ENCODE results near the gene F13A1.

Gene F13A1

GRCh38 chr6:6195080-6195479 is 125.4 kb downstream of the F13A1 start:
- DNase-seq (ENCODE audit: low read depth in 2 of 2, low spot score in 1 of 2), result no peak

DNA sequence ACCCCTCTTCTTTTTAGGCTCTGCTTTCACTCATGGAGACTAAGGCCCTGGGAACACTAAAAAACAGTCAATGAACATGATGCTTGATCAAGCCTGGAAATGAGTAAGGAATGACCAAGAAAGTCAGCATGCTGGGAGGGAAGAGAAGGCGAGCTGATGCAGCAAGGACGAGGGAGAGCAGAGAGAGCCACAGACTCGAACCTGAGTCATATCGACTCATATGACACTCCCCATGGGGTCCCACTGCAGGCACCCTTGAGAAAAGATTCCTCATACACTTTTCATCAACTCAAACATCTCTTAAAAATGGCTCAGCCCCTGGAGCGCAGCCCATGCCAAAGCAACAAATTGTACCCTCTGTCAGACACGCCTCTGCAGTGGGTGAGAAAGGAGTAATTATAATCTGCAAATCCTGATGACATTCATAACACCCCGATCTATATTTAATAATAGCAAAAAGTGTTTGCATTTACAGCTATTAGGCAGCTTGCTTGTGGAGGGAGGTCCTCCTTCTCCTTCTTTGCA is 127.2 kb downstream of the F13A1 start:
- DNase-seq (ENCODE audit: low read depth in 2 of 2, low spot score in 1 of 2), result no peak

DNA sequence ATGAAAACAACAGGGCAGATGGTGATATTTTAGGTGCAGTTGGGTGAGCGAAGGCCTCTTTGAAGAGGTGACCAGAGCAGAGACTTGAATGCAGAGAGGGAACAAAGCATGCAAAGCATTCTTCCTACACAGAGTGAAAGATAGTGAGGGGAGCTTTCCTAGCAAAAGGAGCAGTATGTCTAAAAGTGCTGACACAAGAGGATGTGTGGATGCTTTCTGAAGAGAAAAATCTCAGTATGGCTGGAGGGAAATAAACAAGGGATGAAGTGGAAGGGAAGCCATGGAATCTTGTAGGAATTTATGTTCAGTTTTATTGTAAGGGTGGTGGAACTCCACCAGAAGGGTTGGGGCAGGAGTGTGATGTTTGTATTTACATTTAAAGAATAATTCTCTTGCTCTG is 128.6 kb downstream of the F13A1 start:
- DNase-seq (ENCODE audit: low read depth in 2 of 2, low spot score in 1 of 2), result no peak

DNA sequence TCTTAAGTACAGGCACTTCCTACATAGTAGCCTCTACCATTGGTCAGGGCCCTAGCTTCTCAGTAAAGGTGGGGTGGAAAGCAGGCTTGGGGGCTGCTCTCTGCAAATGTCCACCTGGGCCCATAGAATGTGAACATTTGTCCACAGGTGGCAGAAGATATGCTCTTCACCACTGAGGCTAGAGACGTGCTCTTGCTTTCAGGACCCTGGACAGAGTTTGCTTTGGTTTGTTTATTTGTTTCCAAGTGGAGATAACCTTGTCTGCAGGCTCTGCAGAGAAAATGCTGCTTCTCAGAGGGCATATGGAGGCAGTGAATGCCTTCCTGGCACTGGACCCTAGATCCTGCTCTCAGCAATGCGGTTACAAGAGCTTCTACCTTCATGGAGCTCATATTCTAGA is 129.0 kb downstream of the F13A1 start:
- DNase-seq (ENCODE audit: low read depth in 2 of 2, low spot score in 1 of 2), result no peak

- no peak for DNase-seq (ENCODE audit: low read depth in 2 of 2, low spot score in 1 of 2)
Observed at GRCh38 chr6:6180684-6181083, 139.8 kb downstream of the F13A1 start.

DNA sequence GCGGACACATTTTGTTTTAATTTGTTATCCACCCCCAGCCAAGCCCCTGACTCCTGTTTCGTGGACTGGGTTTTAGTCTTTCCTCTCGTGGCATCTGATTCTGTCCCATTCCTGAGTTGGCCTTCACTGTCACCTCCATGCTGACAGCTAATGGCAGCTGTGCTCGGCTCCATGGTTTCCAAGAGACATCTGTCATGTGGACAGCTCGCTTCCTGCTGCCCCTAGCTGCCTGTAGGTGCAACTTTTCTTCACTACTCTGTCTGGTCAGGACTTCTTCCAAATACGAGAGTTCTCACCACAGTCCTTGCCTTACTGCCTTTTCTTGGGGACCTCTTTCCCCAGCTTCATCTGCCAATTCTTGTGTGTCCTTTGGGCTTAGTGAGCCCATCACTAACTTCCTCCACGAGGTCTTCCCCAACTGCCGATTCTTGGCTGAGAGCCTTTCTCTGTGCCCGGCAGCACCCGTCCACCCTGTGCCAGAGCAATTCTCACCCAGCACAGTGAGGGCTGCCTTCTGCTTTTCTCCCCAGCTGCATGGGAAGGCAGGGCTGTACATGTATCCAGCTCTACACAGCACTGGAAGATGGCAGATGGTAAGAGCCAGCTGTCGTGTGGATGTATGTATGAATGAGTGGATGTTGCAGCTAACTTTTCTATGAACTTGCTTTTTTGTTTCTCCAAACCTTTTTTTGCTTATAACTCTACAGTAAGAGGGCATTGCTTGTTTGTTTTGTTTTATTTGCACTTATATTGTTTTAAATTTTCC is 140.4 kb downstream of the F13A1 start:
- no peak for DNase-seq (ENCODE audit: low read depth in 2 of 2, low spot score in 1 of 2)

DNA sequence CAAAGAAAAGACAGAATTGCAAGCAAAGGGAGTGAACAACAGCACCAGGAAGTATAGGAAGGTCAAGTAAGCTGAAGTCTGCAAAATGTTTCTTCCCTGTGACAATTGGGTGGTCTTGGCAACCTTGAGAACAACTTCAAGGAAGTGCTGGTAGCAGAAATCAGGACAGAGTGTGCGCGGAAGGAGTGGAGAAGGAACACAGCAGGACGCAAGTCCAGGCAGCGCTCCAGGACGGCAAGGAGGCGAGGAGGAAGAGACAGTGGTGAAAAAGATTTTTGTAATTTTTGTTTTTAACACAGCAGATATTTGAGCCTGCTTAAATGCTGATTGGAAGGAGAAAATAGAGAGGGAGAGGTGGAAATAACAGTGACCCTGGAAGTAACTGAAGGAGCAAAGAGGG is 141.7 kb downstream of the F13A1 start:
- DNase-seq (ENCODE audit: low read depth in 2 of 2, low spot score in 1 of 2), result no peak

DNA sequence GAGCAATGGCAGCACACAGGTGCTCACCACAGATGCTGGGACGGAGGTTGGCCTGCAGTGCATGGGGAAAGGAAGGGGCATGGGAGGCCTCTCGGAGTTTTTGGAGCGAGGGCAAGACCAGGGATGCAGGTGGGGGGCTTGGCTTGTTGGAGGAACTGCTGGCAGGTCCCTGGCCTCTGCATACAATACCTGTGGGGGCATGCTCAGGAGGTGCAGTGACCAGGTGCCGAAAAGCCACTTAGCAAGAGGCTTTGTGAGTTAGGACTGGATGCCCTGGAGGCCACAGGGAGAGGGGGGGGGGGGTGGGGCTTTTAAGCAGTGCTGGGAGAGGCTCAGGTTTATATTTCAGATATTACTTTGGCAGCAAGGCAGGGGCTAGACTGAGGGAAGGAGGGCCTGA is 142.7 kb downstream of the F13A1 start:
- DNase-seq (ENCODE audit: low read depth in 2 of 2, low spot score in 1 of 2), result no peak

- DNase-seq (ENCODE audit: low read depth in 2 of 2, low spot score in 1 of 2), result no peak
Observed at GRCh38 chr6:6176586-6177228, 143.8 kb downstream of the F13A1 start.

DNA sequence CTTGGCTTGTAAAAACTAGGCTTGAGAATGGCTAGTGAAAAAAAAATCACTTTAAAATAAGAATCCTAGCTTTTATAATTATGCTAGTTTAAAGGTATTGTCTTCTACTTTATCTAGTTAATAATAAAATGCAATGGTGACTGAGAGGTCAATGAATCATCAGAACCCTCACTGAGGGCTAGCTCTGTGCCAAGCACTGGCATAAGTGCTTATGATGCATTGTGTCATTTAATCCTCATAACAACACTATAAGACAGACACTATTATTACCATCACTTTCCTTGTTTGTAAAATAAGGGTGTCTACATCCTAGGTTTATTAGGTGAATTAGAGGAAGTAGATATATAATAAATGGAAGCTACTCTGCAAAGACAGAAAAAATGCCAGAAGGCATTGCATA is 144.3 kb downstream of the F13A1 start:
- no peak for DNase-seq (ENCODE audit: low read depth in 2 of 2, low spot score in 1 of 2)

DNA sequence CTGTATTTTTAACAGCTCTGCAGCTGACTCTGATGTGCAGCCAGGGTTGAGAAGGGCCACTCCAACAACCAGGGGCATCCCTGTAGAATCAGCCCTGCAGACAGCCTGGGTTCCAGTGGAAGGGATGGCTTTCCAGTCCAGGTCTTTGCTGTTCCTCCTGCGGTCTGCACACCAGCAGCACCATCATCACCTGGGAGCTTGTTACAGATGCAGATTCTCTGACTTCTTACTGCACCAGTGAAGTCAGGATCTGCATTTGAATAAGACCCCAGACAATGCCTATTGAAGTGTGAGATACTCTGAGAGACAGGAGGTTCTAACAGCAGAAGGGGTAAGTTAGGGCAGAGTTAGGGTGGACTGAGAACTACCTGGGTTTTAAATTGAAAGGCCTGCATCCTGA is 151.3 kb downstream of the F13A1 start:
- no peak for DNase-seq (ENCODE audit: low read depth in 2 of 2, low spot score in 1 of 2)

- no peak for DNase-seq (ENCODE audit: low read depth in 2 of 2, low spot score in 1 of 2)
Observed at GRCh38 chr6:6166064-6166463, 154.4 kb downstream of the F13A1 start.

DNA sequence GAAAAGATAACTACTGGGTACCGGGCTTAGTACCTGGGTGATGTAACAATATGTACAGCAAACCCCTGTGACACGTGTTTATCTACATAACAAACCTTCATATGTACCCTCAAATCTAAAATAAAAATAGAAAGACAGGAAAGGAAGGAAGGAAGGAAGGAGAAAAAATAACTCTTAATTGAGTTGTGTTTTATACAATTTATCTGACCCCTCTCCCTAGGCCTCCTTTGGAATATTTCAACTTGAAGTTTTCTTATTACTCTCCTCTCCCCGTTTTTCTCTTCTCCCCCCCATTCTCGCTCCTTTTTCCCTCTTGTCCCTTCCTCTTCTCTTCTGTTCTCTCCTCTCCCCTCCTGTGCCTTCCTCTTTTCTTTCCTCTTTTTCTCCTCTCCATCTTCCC is 156.1 kb downstream of the F13A1 start:
- no peak for DNase-seq (ENCODE audit: low read depth in 2 of 2, low spot score in 1 of 2)

- no peak for DNase-seq (ENCODE audit: low read depth in 2 of 2, low spot score in 1 of 2)
Observed at GRCh38 chr6:6154335-6154734, 166.1 kb downstream of the F13A1 start.

- DNase-seq (ENCODE audit: low read depth in 2 of 2, low spot score in 1 of 2), result no peak
Observed at GRCh38 chr6:6152060-6152459, 168.4 kb downstream of the F13A1 start.

DNA sequence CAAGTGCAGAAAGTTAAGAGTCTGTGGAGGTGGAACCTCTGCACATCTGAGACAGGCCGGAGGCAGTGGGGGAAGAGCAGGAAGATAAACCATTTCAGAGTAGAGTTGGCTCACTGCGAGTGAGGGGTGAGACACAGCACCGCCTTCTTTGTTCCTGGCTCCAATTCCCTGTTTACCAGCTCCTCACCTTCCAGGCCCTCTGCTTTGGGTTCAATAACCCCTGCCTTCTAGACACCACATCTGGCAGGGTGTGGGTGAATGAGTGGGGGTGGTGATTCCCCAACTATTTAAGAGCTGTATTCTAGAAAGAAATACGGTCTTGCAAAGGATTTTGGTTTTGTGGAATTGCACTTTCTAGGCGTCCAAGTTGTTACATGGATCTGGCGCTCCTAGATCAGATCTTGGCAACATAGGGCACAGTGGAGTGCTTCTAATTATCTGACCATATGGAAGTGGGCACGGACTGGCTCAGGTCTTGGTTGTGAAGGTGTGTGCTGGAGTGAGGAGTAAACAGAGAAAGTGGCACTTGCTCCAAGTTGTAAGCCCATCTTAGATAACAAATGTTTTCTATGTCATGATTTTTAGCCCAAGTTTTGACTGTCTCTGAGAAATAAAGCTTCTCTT is 172.2 kb downstream of the F13A1 start:
- no peak for DNase-seq (ENCODE audit: low read depth in 2 of 2, low spot score in 1 of 2)

GRCh38 chr6:6131492-6132109 is 188.9 kb downstream of the F13A1 start:
- no peak for DNase-seq (ENCODE audit: low read depth in 2 of 2, low spot score in 1 of 2)

GRCh38 chr6:6125495-6125894 is 195.0 kb downstream of the F13A1 start:
- no peak for DNase-seq (ENCODE audit: low read depth in 2 of 2, low spot score in 1 of 2)

DNA sequence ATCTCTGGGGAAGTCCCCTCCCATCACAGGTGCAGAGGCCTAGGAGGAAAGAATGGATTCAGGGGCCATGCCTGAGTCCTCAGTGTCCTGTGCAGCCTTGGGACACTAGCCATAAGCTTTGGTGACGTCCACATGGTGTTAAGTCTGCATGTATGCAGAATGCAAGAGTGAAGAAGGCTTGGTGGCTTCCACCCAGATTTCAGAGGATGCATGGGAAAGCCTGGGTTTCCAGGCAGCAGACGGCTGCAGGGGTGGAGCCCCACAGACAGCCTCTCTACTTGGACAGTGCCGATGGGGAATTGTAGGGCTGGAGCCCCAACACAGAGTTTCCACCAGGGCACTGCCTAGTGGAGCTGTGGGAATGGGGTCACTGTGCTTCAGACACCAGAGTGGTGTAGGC is 196.7 kb downstream of the F13A1 start:
- no peak for DNase-seq (ENCODE audit: low read depth in 2 of 2, low spot score in 1 of 2)

GRCh38 chr6:6121943-6122342 is 198.5 kb downstream of the F13A1 start:
- DNase-seq (ENCODE audit: low read depth in 2 of 2, low spot score in 1 of 2), result no peak

- no peak for DNase-seq (ENCODE audit: low read depth in 2 of 2, low spot score in 1 of 2)
Observed at GRCh38 chr6:6105472-6106036, 214.9 kb downstream of the F13A1 start.
